Right lung (tissue), 5 donors: ENCODE data around the gene TDRD7. TPM values are rescaled to one million over a fixed set of nuclear protein-coding genes. Genes with fewer than 3 reads are reported as not detected.

Experiments used
- DNase-seq, 2 donors: peaks; one replicate each; pipeline ENCODE4 v3.0.0-alpha.2; 2013
- polyA plus RNA-seq, 5 donors: library from polyadenylated mRNA; unstranded; fragments of 120-200 nt; gene quantifications; one replicate each; pipeline versions ENCODE4 v1.2.1 to v1.2.3, GENCODE V29; 2013; ENCODE audit warnings: inconsistent platforms in 1 of 5, low replicate concordance in 1 of 5; ENCODE audit not compliant: insufficient read length in 5 of 5, insufficient read depth in 1 of 5

Gene TDRD7
- polyA plus RNA-seq, 5 donors = 5.8 to 8.0 (median 7.2) TPM

GRCh38 chr9:97505845-97506244, 93.9 kb downstream of the TDRD7 start:
- DNase-seq = no peak

- DNase-seq = no peak
Observed at GRCh38 chr9:97506306-97506705, 94.4 kb downstream of the TDRD7 start.

- DNase-seq = no peak
Observed at GRCh38 chr9:97506787-97507186, 94.9 kb downstream of the TDRD7 start.

GRCh38 chr9:97507428-97507984, 95.6 kb downstream of the TDRD7 start:
- DNase-seq = no peak

GRCh38 chr9:97508852-97509251, 97.0 kb downstream of the TDRD7 start:
- no peak for DNase-seq

GRCh38 chr9:97510797-97511654, 99.1 kb downstream of the TDRD7 start:
- no peak for DNase-seq

GRCh38 chr9:97511655-97512427, 99.9 kb downstream of the TDRD7 start:
- DNase-seq = no peak

- no peak for DNase-seq
Observed at GRCh38 chr9:97512966-97513560, 101.2 kb downstream of the TDRD7 start.

- DNase-seq = no peak
Observed at GRCh38 chr9:97514531-97514930, 102.6 kb downstream of the TDRD7 start.

GRCh38 chr9:97515662-97516061, 103.8 kb downstream of the TDRD7 start:
- DNase-seq = no peak

- DNase-seq = no peak
Observed at GRCh38 chr9:97516111-97516510, 104.2 kb downstream of the TDRD7 start.

GRCh38 chr9:97517331-97518089, 105.6 kb downstream of the TDRD7 start:
- DNase-seq = no peak

GRCh38 chr9:97518166-97518908, 106.4 kb downstream of the TDRD7 start:
- no peak for DNase-seq

GRCh38 chr9:97518909-97519307, 107.0 kb downstream of the TDRD7 start:
- DNase-seq = no peak

GRCh38 chr9:97519441-97519970, 107.6 kb downstream of the TDRD7 start:
- DNase-seq = no peak

- no peak for DNase-seq
Observed at GRCh38 chr9:97521576-97522333, 109.9 kb downstream of the TDRD7 start.

GRCh38 chr9:97524424-97524823, 112.5 kb downstream of the TDRD7 start:
- DNase-seq = no peak

- no peak for DNase-seq
Observed at GRCh38 chr9:97525451-97525850, 113.6 kb downstream of the TDRD7 start.

- DNase-seq = no peak
Observed at GRCh38 chr9:97526895-97527575, 115.1 kb downstream of the TDRD7 start.
